HepG2 (cell line): Measurements from ENCODE around the gene JDP2. TPM values are rescaled to one million over a fixed set of nuclear protein-coding genes. Genes with fewer than 3 reads are reported as not detected.

Experiments
- ATAC-seq: fragments of 200-7000 bp; cut with Tn5 transposase; 3 replicates; pipeline ENCODE4 v1.9.1; 2020; ENCODE audit warnings: mild to moderate bottlenecking, moderate library complexity
- BruUV-seq: library from RNA; stranded (reverse); fragments of 400-500 nt; replicated peaks from 2 replicates; lab custom pipeline; 2021; lab: Mats Ljungman, UMichigan
- CTCF ChIA-PET: fragments of 300-600 bp; formaldehyde crosslinking; extraction: SDS; loops from one replicate; lab custom pipeline; 2021; ENCODE audit warnings: low total read pairs, inconsistent platforms, low intra/inter-chr PET ratio; lab: Yijun Ruan, JAX
- POLR2A ChIA-PET: fragments of 350-600 bp; sonication (Branson Sonifier 250); formaldehyde crosslinking; loops from one replicate; lab custom pipeline; 2020; ENCODE audit warnings: antibody characterized with exemption, inconsistent platforms; lab: Yijun Ruan, JAX
- DNase-seq: peaks from one replicate; pipeline ENCODE4 v3.0.0-alpha.2; 2015; ENCODE audit warnings: low spot score
- FAIRE-seq: peaks from 3 replicates; lab custom pipeline; 2011; peaks lifted over from hg19 to GRCh38; lab: Jason Lieb, UNC
- H2AFZ ChIP-seq: one replicate; pipeline ENCODE4 v1.6.1; 2011; ENCODE audit warnings: low read length, inconsistent platforms
- H3K27ac ChIP-seq: fragments of 300-600 bp; 3 replicates; pipeline ENCODE4 v1.8.0; 2011; ENCODE audit warnings: mixed run types, mild to moderate bottlenecking, mixed read lengths, low read length, inconsistent platforms; ENCODE audit not compliant: insufficient read depth; ENCODE audit errors: extremely low read length
- H3K27me3 ChIP-seq, 2 experiments: fragments of 200-600 bp in 1 of 2; 2 replicates in 1 of 2; 3 replicates in 1 of 2; pipeline versions ENCODE4 v1.6.0 to v1.8.0; 2011; ENCODE audit warnings: low read length in 2 of 2, mild to moderate bottlenecking in 2 of 2, moderate library complexity in 2 of 2, inconsistent platforms in 1 of 2; ENCODE audit not compliant: insufficient read depth in 2 of 2, control insufficient read depth in 1 of 2
- H3K36me3 ChIP-seq, 2 experiments: fragments of 200-600 bp in 1 of 2; replicated peaks in 1 of 2; 2 replicates in 1 of 2; 3 replicates in 1 of 2; pipeline versions ENCODE4 v1.5.1 to v1.8.0; 2011; ENCODE audit warnings: low read length in 2 of 2, inconsistent platforms in 1 of 2; ENCODE audit not compliant: insufficient read depth in 2 of 2, control insufficient read depth in 1 of 2
- H3K4me1 ChIP-seq: 2 replicates; pipeline ENCODE4 v1.5.1; 2012; ENCODE audit warnings: low read length, inconsistent platforms; ENCODE audit not compliant: insufficient read depth
- H3K4me2 ChIP-seq: 2 replicates; pipeline ENCODE4 v1.6.0; 2011; ENCODE audit warnings: low read depth, low read length, inconsistent platforms
- H3K4me3 ChIP-seq, 3 experiments: fragments of 200-600 bp in 1 of 3; sonication (generic), shearing (Covaris generic) in 1 of 3; replicated peaks in 1 of 3; 2 replicates each; pipeline ENCODE4 v1.5.1; 2011 to 2016; ENCODE audit warnings: low read length in 3 of 3, inconsistent platforms in 2 of 3, low read depth in 2 of 3, mild to moderate bottlenecking in 2 of 3, control low read depth in 1 of 3, mixed read lengths in 1 of 3; ENCODE audit not compliant: insufficient read depth in 1 of 3
- H3K79me2 ChIP-seq: one replicate; pipeline ENCODE4 v1.6.1; 2011; ENCODE audit warnings: low read length, inconsistent platforms; ENCODE audit not compliant: insufficient read depth
- H3K9ac ChIP-seq: 2 replicates; pipeline ENCODE4 v1.6.0; 2011; ENCODE audit warnings: mild to moderate bottlenecking, low read depth, low read length, inconsistent platforms; ENCODE audit not compliant: insufficient read depth
- H3K9me3 ChIP-seq: 2 replicates; pipeline ENCODE4 v1.5.1; 2012; ENCODE audit warnings: mild to moderate bottlenecking, low read length
- H4K20me1 ChIP-seq: 2 replicates; pipeline ENCODE4 v1.6.0; 2011; ENCODE audit warnings: inconsistent platforms, mild to moderate bottlenecking, low read length, moderate library complexity; ENCODE audit not compliant: insufficient read depth
- EHMT2 ChIP-seq: fragments of 200-600 bp; sonication (generic); IDR thresholded peaks from 2 replicates; pipeline ENCODE4 v1.7.0; 2017; ENCODE audit warnings: antibody characterized with exemption, low read depth, low read length, borderline replicate concordance
- IKZF4 ChIP-seq: sonication (generic); formaldehyde crosslinking; IDR thresholded peaks from 2 replicates; pipeline ENCODE4 v1.5.1; 2020; ENCODE audit warnings: borderline replicate concordance, mild to moderate bottlenecking, low read depth, missing genetic modification reagents; ENCODE audit errors: not compliant biosample characterization
- JUNB ChIP-seq: sonication (generic); formaldehyde crosslinking; IDR thresholded peaks from 2 replicates; pipeline ENCODE4 v1.8.0; 2022; ENCODE audit warnings: missing genetic modification reagents, mild to moderate bottlenecking, borderline replicate concordance
- RELA ChIP-seq: sonication (generic); formaldehyde crosslinking; IDR thresholded peaks from 2 replicates; pipeline ENCODE4 v1.4.0; 2020; ENCODE audit warnings: missing genetic modification reagents
- RFXAP ChIP-seq: sonication (generic); formaldehyde crosslinking; IDR thresholded peaks from 2 replicates; pipeline ENCODE4 v1.4.0; 2020; ENCODE audit warnings: missing genetic modification reagents, borderline replicate concordance
- SAFB2 ChIP-seq: sonication (generic); formaldehyde crosslinking; IDR thresholded peaks from 2 replicates; pipeline ENCODE4 v1.5.1; 2020; ENCODE audit warnings: missing genetic modification reagents, low read depth, mild to moderate bottlenecking, borderline replicate concordance
- ZNF253 ChIP-seq: sonication (generic); formaldehyde crosslinking; IDR thresholded peaks from 2 replicates; pipeline ENCODE4 v1.8.0; 2022; ENCODE audit warnings: mild to moderate bottlenecking, missing genetic modification reagents, borderline replicate concordance
- ZNF720 ChIP-seq: sonication (generic); formaldehyde crosslinking; IDR thresholded peaks from 2 replicates; pipeline ENCODE4 v1.4.0; 2020; ENCODE audit warnings: missing genetic modification reagents
- ZNF772 ChIP-seq: sonication (generic); formaldehyde crosslinking; IDR thresholded peaks from 2 replicates; pipeline ENCODE4 v1.5.0; 2020; ENCODE audit warnings: mild to moderate bottlenecking, missing genetic modification reagents
- ZNF792 ChIP-seq: IDR thresholded peaks from 2 replicates; pipeline ENCODE4 v1.6.1; 2016
- ZNF839 ChIP-seq: sonication (generic); formaldehyde crosslinking; IDR thresholded peaks from 2 replicates; pipeline ENCODE4 v1.4.0; 2020; ENCODE audit warnings: missing genetic modification reagents, mild to moderate bottlenecking, borderline replicate concordance
- WGBS: methylation state at CpG from one replicate; pipeline ENCODE4 v1.1.6; 2017; ENCODE audit warnings: low lambda C conversion rate; 5-methylcytosine and 5-hydroxymethylcytosine counted together
- in situ Hi-C: cut with HindIII; loops from 2 replicates; pipeline ENCODE4 v1.10.0; 2017; ENCODE audit warnings: low pct_unique_long_range_greater_than_20kb; ENCODE audit not compliant: extremely low pct_ligation_motif_present
- intact Hi-C: fragments of 100-400 bp; cut with micrococcal nuclease; formaldehyde crosslinking; loops from one replicate; pipeline ENCODE4 v1.10.0; 2022; ENCODE audit not compliant: unreplicated experiment
- polyA plus RNA-seq, 8 experiments: library from polyadenylated mRNA; depleted of rRNA in 3 of 8; stranded (reverse) in 7 of 8; unstranded in 1 of 8; fragments of >200 nt; fragmentation: Illumina TruSeq in 4 of 8; extraction: Trizol in 4 of 8; gene quantifications; 2 replicates each; pipeline versions ENCODE4 v1.2.1 to v1.2.3, GENCODE V29; 2011 to 2016; ENCODE audit warnings: low read depth in 4 of 8, missing spikeins in 1 of 8, mixed read lengths in 1 of 8; ENCODE audit not compliant: insufficient read depth in 1 of 8
- total RNA-seq, 5 experiments: library from RNA; depleted of rRNA; stranded (reverse); fragments of >200 nt; fragmentation: Illumina TruSeq; extraction: Trizol; gene quantifications; 2 replicates each; pipeline ENCODE4 v1.2.3, GENCODE V29; 2016; ENCODE audit warnings: low read depth in 1 of 5
- TF ChIP-seq, protein P1 (sequence below): sonication (generic); formaldehyde crosslinking; IDR thresholded peaks from 2 replicates; pipeline ENCODE4 v1.8.1; 2023; ENCODE audit warnings: mild to moderate bottlenecking, missing genetic modification reagents
- TF ChIP-seq, protein P2 (sequence below): sonication (generic); formaldehyde crosslinking; IDR thresholded peaks from 2 replicates; pipeline ENCODE4 v1.4.0; 2020; ENCODE audit warnings: mild to moderate bottlenecking, missing genetic modification reagents
- TF ChIP-seq, protein P3 (sequence below): sonication (generic); formaldehyde crosslinking; conservative IDR thresholded peaks from 2 replicates; pipeline ENCODE4 v1.8.0; 2022; ENCODE audit warnings: low read depth, missing genetic modification reagents

Gene JDP2
- total and polyA plus RNA-seq, 2 of the 13 experiments (the other 11 are each of a cell fraction or from before 2014, with no cell fraction given) = 8.0 to 8.9 TPM

DNA sequence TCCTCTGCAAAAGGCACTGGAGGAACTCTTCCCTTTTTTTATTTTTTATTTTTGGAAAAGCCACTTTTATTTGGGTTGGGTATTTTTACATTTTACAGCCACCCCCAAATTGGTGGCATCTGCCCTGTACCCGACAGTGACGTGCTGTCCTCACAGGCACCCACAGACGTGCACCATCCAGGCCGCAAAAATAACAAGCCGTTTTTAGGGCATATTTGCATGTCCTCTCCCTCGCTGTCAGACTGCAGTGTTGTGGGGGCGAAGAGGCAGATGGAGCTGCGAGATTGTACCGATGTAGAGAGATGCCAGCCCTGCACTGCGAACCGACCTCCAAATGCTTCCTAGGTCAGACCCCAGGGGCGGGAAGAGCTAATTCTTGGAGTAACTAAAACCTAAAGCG, 12.2 kb downstream of the JDP2 start:
- DNase-seq = no peak
- no peak for TF ChIP-seq RFXAP (CRISPR knock-in tag)
- TF ChIP-seq, protein P1, sequence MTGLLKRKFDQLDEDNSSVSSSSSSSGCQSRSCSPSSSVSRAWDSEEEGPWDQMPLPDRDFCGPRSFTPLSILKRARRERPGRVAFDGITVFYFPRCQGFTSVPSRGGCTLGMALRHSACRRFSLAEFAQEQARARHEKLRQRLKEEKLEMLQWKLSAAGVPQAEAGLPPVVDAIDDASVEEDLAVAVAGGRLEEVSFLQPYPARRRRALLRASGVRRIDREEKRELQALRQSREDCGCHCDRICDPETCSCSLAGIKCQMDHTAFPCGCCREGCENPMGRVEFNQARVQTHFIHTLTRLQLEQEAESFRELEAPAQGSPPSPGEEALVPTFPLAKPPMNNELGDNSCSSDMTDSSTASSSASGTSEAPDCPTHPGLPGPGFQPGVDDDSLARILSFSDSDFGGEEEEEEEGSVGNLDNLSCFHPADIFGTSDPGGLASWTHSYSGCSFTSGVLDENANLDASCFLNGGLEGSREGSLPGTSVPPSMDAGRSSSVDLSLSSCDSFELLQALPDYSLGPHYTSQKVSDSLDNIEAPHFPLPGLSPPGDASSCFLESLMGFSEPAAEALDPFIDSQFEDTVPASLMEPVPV (CRISPR knock-in tag) = no peak
- no peak for TF ChIP-seq EHMT2
- TF ChIP-seq ZNF772 (CRISPR knock-in tag) = no peak
- no peak for TF ChIP-seq ZNF720 (CRISPR knock-in tag)
- TF ChIP-seq, protein P2, sequence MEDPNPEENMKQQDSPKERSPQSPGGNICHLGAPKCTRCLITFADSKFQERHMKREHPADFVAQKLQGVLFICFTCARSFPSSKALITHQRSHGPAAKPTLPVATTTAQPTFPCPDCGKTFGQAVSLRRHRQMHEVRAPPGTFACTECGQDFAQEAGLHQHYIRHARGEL (CRISPR knock-in tag) = no peak
- TF ChIP-seq, protein P3, sequence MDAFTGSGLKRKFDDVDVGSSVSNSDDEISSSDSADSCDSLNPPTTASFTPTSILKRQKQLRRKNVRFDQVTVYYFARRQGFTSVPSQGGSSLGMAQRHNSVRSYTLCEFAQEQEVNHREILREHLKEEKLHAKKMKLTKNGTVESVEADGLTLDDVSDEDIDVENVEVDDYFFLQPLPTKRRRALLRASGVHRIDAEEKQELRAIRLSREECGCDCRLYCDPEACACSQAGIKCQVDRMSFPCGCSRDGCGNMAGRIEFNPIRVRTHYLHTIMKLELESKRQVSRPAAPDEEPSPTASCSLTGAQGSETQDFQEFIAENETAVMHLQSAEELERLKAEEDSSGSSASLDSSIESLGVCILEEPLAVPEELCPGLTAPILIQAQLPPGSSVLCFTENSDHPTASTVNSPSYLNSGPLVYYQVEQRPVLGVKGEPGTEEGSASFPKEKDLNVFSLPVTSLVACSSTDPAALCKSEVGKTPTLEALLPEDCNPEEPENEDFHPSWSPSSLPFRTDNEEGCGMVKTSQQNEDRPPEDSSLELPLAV (CRISPR knock-in tag) = no peak
- no peak for TF ChIP-seq JUNB
- no peak for TF ChIP-seq ZNF839 (CRISPR knock-in tag)
- no peak for TF ChIP-seq ZNF253 (CRISPR knock-in tag)
- TF ChIP-seq SAFB2 (CRISPR knock-in tag) = no peak
- TF ChIP-seq RELA (CRISPR knock-in tag) = no peak
- TF ChIP-seq ZNF792 (CRISPR knock-in tag) = no peak
- TF ChIP-seq IKZF4 (CRISPR knock-in tag) = no peak
- TF ChIP-seq, all 625 proteins: peak for 0
- Histone ChIP-seq H3K4me2 (no peak overlapping the region), H3K4me1 (no peaks in the 10 kb centered on the region), H3K9me3 (no peaks in the 10 kb centered on the region), H3K27ac (no peak overlapping the region), H3K9ac (no peak overlapping the region), H4K20me1 (peaks cover 2% of the 10 kb centered on the region; the same call in 1 of the 2 replicates), H3K79me2 (no peaks in the 10 kb centered on the region), H3K36me3 (peaks cover 7 to 76% of the 10 kb centered on the region in 2 experiments; a peak in 4 of 5 replicates), H2AFZ (no peak overlapping the region), H3K4me3 (no peak overlapping the region), H3K27me3 (no peaks in the 10 kb centered on the region)
- ChIA-PET CTCF (no interaction called here), POLR2A (no interaction called here)
- ATAC-seq = no peak
- in situ Hi-C loops (no loop called here), intact Hi-C loops (no loop called here)
- WGBS = 99% methylated on average over 13 of the region's 13 CpGs
- no TSS peak for BruUV-seq
- FAIRE-seq = no peak
